Measurements from ENCODE around the gene FRMPD2.

DNA sequence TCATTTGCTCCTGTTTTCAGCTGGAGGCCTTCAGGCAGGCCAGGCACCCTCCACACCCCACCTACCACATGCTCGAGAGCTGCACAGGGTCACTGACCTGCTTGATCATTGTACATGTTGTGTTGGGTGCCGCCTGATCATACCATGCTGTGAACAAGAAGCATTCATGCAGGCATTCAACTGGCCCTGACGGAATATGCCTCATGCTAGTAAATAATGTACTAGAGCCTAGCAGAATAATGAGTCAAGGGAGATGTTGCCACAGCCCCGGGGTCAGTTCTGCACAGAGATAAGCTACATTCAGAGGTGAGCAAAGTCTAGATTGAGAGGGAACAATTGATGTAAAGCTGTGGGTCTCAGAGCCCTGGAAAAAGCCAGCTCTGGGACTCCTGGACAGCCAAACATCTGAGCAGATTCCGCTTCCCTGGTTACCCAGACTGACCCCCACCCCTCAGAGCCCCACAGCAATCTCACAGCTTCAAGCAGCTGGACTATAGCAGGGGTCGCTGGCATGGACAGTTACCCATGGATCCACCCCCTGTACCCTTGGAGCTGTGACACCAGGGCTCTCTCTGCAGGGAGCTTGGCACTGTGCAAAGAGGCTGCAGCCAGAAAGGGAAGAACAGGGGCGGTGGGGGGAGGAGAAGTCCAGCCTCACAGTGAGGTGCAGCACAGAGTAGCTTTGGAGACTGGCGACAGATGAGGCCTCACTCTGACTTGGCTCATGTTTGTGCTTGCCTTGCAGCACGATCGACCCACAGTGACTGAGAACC lies 86.6 kb downstream of the FRMPD2 start:
- no peak for TF ChIP-seq EZH2phosphoT487 (IDR thresholded peaks at IDR 0.05; ENCODE audit: insufficient read depth, low read depth)
- no peak for TF ChIP-seq EZH2 (IDR thresholded peaks at IDR 0.05; ENCODE audit: insufficient read depth, poor library complexity, severe bottlenecking)
